Activated CD4-positive, alpha-beta T cell treated with anti-CD3 and anti-CD28 coated beads for 1 hour (primary cell): ENCODE results near the gene ILDR1.
"Not testable (repeated sequence)": the region's sequence is repeated elsewhere in the genome, so short reads cannot be mapped to it uniquely, and the experiment has no call there.

Experiments
- DNase-seq: peaks from one replicate; pipeline ENCODE4 v3.0.0-alpha.2; 2020

ILDR1 gene

GRCh38 chr3:122021811-122022401, at the start of gene ILDR1:
Gene ILDR1 (minus strand): TSS chr3:122022247. CDS start chr3:122022077, 170 bp downstream.
- no peak for DNase-seq

DNA sequence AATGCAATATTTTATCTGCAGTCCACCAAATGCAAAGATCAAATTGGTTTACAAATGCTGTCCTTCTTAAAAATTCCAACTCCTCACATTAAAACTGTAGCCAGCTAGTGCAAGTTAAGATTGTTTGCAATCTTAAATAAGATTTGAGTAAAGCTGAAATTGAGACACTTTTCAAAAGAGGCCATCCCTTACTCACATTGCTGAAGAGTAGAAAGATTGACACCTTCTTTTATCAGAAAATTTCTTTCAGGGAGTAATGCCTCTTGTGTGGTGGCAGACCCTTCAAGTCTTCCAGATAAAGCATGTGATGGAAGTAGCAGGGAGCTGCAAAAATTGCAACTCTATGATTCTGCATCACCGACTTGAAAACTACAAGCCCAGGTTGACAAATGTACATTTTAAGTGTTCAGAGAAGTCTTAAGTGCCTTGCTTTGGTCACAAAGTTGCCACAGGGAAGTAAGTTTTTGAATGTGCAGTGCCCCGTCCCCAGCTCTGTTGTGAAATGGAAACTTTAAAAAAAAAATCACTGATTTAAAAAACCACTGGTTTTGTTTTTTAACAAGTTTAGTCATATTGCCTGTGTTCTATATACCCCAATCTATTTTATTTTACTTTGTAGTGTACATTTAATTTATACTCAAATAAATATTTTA, 45.7 kb upstream of the ILDR1 start:
- DNase-seq, result no peak

GRCh38 chr3:122067214-122067550, 45.1 kb upstream of the ILDR1 start:
- DNase-seq, result no peak

DNA sequence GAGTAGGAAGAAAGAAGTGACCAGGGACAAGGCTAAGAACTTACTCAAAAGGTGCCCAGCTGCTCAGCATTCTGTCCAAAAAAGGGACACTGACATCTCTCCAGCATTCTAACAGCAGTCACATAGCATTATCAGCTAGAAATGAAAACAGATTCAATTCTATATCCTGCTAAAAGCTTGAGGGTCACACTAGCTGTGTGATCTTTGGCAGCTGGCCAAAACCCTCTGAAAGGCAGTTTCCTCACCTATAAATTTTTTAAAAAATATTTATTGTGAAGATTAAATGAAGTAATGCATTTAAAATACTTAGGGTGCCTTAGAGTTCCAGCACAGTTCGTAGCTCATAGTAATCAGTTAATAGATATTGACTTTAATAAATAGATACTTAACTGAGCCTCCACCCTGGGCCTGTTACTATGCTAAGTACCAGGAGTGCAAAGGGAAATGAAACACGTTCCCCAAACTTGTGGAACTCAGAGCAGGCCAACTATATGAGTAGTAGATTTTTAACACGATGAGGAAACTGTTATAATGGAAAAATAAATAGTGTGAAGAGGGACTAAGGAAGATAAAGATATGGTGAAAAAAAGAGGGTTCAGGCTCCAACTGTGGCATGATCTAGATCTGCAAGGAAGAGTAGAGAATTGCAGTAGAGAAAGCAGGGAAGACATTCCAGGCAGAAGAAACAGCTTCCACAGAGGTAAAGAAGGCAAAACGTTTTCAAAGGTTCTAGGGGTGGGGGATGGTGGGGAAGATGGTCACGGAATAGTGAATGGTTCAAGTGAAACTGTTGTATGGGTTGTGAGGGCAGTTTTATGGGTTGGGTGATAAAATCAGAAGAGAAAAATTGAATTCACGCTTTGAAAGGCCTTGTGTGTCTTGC, 44.5 kb upstream of the ILDR1 start:
- no peak for DNase-seq

- no peak for DNase-seq
These were observed 42.3 kb upstream of the ILDR1 start for GRCh38 chr3:122064326-122064725.

DNA sequence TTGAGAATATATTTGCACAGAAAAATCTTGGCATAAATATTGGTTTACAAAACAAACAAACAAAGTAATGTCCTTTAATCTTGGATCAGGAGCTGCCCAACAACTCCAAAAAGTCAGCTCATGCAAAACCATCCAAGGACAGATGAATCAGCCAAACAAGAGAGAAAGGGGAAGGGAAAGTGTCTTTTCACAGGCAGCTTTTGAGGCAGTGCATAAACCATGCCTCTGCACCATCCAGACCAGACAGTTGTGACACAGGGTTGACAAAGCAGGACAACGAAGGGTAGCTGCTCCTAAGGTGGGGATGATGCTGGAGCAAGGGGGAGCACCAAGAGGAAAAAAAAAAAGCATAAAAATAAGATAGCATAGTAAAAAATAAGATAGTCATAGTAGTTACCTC, 41.9 kb upstream of the ILDR1 start:
- no peak for DNase-seq

- no peak for DNase-seq
These were observed 38.1 kb upstream of the ILDR1 start for GRCh38 chr3:122060040-122060698.

DNA sequence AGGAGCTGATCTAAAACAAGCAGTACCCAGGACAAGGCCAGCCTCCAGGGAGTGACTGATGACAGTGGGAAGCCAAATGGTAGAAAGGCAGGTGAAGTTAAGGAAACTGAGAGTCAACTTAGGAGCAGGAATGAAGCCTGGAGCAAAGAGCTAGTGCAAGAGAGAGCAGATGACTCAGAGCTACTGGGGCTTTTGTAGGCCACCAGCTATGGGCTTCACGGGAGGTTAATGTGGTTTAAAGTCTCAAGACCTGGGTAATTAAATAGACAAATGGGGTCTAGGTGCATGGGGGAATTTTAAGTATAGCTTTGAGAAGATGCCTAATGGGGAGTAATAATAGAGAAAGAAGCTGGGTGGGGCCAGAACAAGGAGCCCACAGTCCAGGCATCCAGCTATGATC, 36.2 kb upstream of the ILDR1 start:
- DNase-seq, result no peak

GRCh38 chr3:122057671-122058070, 35.6 kb upstream of the ILDR1 start:
- no peak for DNase-seq

- no peak for DNase-seq
These were observed 33.2 kb upstream of the ILDR1 start, which contains the start of gene CD86 for GRCh38 chr3:122055215-122055614. Gene CD86 (plus strand): TSS chr3:122055362. CDS start chr3:122055490, 128 bp downstream.

DNA sequence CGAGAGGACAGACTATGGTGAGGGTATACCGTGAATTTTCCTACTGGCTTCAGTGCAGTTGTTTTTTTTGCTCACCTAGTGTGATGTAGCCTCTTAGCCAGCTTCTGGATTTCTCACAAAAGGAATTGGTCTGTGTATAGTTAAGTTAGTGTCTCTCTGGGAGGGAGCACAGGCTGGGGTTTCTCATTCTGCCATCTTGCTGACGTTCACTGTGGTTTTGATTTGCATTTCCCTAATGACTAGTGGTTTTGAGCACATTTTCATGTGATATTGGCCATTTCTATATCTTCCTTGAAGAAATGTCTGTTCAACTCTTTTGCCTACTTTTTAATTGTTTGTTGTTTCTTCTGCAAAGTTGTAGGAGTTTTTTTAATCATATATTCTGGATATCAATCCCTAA, 30.9 kb upstream of the ILDR1 start:
- DNase-seq, result no peak

DNA sequence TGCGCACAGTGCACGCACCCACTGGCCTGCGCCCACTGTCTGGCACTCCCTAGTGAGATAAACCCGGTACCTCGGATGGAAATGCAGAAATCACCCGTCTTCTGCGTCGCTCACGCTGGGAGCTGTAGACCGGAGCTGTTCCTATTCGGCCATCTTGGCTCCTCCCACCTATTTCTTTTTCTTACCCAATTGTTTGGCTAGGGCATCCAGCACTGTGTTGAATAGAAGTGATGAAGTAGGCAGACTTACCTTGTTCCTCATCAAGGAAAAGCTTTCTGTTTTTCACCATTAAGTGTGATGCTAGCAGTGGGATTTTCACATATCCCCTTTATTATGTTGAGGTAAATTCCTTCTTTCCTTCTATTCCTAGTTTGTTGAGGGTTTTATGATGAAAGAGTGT, 25.7 kb upstream of the ILDR1 start:
- DNase-seq, result not testable (repeated sequence)

DNA sequence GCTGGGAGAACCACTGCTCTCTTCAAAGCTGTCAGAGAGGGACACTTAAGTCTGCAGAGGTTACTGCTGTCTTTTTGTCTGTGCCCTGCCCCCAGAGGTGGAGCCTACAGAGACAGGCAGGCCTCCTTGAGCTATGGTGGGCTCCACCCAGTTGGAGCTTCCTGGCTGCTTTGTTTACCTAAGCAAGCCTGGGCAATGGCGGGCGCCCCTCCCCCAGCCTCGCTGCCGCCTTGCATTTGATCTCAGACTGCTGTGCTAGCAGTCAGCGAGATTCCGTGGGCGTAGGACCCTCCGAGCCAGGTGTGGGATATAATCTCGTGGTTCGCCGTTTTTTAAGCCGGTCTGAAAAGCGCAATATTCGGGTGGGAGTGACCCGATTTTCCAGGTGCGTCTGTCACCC, 25.2 kb upstream of the ILDR1 start:
- not testable (repeated sequence) for DNase-seq

DNA sequence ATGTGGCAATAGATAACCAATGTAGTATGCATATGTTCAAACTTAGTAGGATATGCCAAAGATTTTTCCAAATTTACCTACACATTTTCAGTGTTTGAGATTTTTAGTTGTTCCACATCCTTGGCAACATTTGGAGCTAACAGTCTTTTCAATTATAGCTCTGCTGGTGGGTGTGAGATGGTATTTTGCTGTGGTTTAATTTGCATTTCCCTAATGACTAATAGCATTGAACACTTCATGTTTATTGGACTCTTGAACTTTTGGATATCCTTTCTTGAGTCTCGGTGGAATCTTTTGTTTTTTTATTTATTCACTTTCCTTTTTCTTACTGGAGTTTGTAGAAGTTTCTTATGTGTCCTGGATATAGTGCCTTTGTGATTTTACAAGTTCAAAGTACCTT, 11.0 kb upstream of the ILDR1 start:
- no peak for DNase-seq

DNA sequence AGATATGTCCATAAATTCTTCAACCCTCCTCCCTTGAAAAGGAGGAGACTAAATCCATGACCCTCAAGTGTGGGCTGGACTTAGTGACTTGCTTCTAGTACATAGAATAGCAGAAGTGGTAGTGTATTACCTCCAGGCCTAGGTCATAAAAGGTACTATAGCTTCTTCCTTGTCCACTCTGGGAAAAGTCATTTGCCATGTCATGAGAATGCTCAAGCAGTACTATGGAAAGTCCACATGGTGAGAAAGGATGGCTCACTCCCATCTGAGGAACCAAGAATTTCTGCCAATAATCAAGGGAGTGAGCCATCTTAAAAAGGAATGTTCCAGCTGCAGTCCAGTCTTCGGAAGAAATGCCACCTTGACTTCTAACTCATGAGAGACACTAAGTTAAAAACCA, 10.5 kb upstream of the ILDR1 start:
- no peak for DNase-seq

- no peak for DNase-seq
These were observed 9.0 kb upstream of the ILDR1 start for GRCh38 chr3:122031123-122031468.

GRCh38 chr3:122030381-122031122, 8.5 kb upstream of the ILDR1 start:
- no peak for DNase-seq

DNA sequence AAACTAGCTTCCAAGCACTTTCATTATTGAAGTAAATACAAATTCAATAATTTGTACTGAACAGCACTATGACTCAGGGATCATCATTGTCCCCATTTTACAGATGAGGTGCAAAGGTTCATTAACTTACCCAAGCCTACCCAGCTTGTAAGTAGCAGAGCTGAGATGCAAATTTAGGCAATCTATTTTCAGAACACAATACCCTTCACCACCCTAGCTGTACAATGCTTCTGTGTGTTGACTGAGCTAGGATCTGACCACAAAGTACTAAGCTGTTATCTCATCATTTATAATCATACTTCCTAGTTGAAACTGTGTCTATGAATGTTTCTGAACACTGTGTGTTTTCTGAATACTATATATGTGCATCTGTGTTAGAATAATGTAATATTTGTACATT, 3.2 kb upstream of the ILDR1 start:
- no peak for DNase-seq

DNA sequence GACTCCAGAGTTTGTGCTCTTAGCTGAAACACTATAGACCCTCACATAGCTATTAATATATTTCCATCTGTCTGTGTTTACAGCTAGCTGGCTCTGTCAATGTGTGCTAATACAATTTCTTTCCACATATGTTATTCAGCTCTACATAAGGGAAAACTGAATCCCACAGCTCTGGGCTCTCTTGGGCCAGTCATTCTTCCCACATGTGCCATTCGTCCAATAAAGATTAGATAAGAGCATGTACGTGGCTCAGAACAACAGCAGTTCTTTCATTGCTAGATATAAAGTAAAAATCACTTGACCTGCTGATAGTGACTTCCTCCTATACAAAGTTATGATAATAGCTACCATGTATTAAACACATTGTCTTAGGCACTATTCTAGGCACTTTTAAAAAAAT, 2.8 kb upstream of the ILDR1 start:
- no peak for DNase-seq

DNA sequence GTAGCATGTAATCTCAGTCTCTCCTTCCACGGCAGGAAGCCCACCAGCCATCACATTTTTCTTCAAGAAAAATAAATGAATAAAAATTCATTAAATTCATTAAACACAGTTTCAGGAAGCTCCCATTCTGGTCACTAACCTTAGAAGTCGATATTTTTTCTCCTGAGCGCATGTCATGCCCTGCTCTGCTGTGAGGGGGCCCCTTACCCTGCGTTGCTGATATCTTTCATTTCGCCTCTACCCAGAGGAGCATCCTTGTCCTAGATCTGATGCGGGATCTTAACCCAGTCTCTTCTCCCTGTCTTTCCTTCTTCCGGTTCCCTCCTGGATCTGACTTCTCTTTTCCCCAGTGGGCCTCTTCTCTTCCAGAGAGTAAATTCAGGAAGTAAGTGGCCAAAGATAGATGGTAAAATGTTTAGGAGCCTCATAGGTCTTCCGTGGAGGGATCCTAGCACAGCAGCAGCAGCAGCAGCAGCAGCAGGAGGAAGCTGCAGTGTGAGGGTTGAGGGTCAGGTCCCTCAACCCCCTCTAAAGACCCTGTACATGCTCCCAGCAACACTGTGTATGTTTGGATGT, 1.4 kb upstream of the ILDR1 start:
- no peak for DNase-seq

GRCh38 chr3:122021037-122021436, 1.0 kb downstream of the ILDR1 start:
- DNase-seq, result no peak

DNA sequence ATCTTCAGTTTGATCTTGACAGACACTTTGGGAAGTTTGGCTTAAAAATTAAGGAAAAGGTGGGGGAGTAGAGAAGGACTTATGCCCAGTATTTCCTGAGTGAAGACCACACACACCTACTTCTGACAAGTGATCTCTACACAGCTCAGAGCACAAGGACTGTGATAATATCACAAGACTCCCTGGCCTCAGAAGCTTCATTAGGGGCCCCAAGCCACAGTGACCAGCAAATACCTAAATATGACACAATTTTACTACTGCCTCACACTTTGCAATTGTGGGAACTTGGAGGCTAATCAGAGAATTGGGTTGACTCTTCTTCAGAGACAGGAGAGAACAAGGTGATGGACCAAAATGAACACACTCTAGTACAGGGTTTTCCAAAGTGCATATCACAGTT, 2.6 kb downstream of the ILDR1 start:
- no peak for DNase-seq

- no peak for DNase-seq
These were observed 7.3 kb downstream of the ILDR1 start for GRCh38 chr3:122014741-122015140.
